ENCODE data around the gene NR6A1. TPM values are rescaled to one million over a fixed set of nuclear protein-coding genes. Genes with fewer than 3 reads are reported as not detected.

The NR6A1 gene
- polyA plus RNA-seq, 1 experiment: 0.25 TPM

DNA sequence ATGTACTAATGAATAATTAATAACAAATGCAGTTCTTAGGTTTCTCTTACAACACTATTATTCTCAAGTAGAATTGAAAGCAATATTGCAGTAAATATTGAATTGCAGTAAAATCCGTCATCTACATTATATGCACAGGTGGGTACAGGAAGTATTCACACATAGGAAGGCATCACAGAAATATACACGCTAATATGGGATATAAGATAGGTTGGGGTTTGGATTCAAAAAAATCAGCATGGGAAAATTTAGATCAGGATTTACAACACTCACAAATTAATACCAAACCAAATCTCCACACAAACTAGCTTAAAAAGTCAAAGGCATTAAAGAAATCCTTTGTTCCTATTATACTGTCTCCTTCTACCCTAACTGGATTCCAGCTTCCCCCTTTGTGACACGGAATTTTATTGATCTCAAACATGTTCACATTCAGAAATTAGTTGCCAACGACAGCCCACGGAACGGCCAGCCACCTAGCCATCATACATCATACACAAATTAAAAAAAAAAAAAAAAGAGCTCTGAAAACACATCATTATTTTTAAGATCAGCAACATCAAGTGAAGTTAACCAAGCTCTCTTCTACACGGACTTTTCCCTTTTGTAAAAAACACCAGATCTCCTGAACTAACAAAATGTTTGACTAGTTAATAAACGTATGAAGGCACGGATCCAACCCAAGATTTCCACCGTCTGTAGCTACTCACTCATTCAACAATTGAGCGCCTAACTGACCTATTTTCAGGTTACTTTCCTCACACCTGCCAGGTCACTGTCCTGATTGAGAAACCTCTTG is 2.2 kb downstream of the NR6A1 start:
- ChIA-PET POLR2A (no interaction called here), CTCF (interaction anchor here (0.6 to 16.5 kb wide), 5 partner anchors 57 to 590 kb away, joined by 3 to 1161 read pairs (median 5); partner anchors contain the start of genes ARPC5L, RPL35 and WDR38)
- Histone ChIP-seq H3K27me3 (ENCODE audit: control insufficient read depth, insufficient read depth, low read length) (peaks cover 30% of the 10 kb centered on the region), H3K36me3 (ENCODE audit: control insufficient read depth, insufficient read depth, low read length) (no peaks in the 10 kb centered on the region), H3K4me3 (ENCODE audit: low read depth, low read length) (no peak overlapping the region)
- TF ChIP-seq CTCF (IDR thresholded peaks at IDR 0.05; ENCODE audit: insufficient read depth, low read depth, low read length): no peak
- no peak for DNase-seq (ENCODE audit: low read depth)

DNA sequence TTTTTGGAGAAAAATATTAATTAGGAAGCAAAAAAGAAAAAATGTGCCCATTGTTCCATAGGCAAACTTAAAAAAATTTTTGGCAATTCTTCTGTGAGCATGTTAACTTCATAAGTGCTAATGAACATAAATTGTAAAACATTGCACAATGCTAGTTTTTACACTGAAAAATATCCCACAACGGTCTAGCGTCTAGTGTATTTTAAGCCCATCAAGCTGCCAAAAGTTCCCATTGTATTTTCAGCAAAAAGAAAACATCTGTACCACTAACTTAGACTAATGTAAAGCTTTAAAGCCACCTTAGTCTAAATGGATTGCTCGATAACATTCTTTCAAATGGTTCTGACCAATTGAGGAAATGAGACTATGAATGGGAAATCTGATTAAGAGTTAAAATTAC is 2.8 kb downstream of the NR6A1 start:
- Histone ChIP-seq H3K36me3 (ENCODE audit: control insufficient read depth, insufficient read depth, low read length) (no peaks in the 10 kb centered on the region), H3K4me3 (ENCODE audit: low read depth, low read length) (no peak overlapping the region), H3K27me3 (ENCODE audit: control insufficient read depth, insufficient read depth, low read length) (peaks cover 30% of the 10 kb centered on the region)
- DNase-seq (ENCODE audit: low read depth): no peak
- POLR2A ChIA-PET: no interaction called here
- CTCF ChIA-PET: interaction anchor here (1.1 to 16.5 kb wide), 2 partner anchors 60 to 79 kb away, joined by 3 to 1161 read pairs; partner anchors contain the start of genes ARPC5L, RPL35 and WDR38
- no peak for TF ChIP-seq CTCF (IDR thresholded peaks at IDR 0.05; ENCODE audit: insufficient read depth, low read depth, low read length)

GRCh38 chr9:124767821-124768220 is 3.3 kb downstream of the NR6A1 start:
- no peaks in the 10 kb centered on the region for H3K36me3 ChIP-seq (ENCODE audit: control insufficient read depth, insufficient read depth, low read length)
- POLR2A ChIA-PET: no interaction called here
- no peak overlapping the region for H3K4me3 ChIP-seq (ENCODE audit: low read depth, low read length)
- DNase-seq (ENCODE audit: low read depth): no peak
- CTCF ChIA-PET: interaction anchor here (4.7 to 16.5 kb wide), 3 partner anchors 79 to 150 kb away, joined by 26 to 1161 read pairs (median 44); partner anchors contain the start of genes ARPC5L, RPL35 and WDR38
- H3K27me3 ChIP-seq (ENCODE audit: control insufficient read depth, insufficient read depth, low read length): peaks cover 30% of the 10 kb centered on the region
- TF ChIP-seq CTCF (IDR thresholded peaks at IDR 0.05; ENCODE audit: insufficient read depth, low read depth, low read length): no peak

DNA sequence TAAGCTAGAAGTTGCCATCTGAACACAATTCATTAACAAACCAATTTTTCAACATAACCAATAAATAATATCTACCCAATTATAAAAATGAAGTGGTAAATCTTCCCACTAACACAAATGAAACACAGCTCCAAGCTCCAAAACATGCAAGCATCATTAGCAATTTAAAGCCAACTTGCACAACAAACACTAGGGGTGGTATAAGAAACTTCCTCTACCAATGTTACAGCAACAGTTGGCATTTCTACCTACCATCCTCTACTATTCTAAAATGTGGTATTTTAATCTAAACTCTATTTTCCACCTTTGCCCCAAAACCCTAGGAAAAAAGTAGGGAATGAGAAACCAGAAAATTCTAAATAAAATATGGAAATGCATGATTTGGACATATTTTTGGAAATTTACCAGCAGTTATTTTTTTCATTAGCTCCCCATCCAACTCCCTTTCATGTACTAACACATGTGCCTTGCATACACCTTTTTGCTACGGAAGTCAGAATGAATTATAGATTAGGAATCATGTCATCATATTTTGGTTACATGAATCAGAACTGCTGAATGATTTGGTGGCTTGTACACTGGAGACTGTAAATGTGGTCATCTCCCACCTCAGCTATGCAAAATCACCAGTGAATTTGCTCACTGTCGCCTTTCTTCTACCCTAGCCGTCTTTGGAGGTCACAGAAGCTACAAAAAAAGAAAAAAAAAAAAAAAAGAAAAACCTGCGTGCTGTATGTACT is 4.1 kb downstream of the NR6A1 start:
- POLR2A ChIA-PET: interaction anchor here (0.6 kb wide), 1 partner anchor 96 kb away, joined by 14 read pairs; no protein-coding TSS in a partner anchor
- H3K36me3 ChIP-seq (ENCODE audit: control insufficient read depth, insufficient read depth, low read length): no peaks in the 10 kb centered on the region
- H3K4me3 ChIP-seq (ENCODE audit: low read depth, low read length): no peak overlapping the region
- 0 out of 2 replicates have a peak, but pooled peaks have one; percentile 8 for TF ChIP-seq CTCF (IDR thresholded peaks at IDR 0.05; ENCODE audit: insufficient read depth, low read depth, low read length)
- H3K27me3 ChIP-seq (ENCODE audit: control insufficient read depth, insufficient read depth, low read length): peaks cover 30% of the 10 kb centered on the region
- no peak for DNase-seq (ENCODE audit: low read depth)
- CTCF ChIA-PET: interaction anchor here (0.7 to 5.2 kb wide), 5 partner anchors 8 to 149 kb away, joined by 3 to 44 read pairs (median 7); partner anchors contain the start of gene WDR38

DNA sequence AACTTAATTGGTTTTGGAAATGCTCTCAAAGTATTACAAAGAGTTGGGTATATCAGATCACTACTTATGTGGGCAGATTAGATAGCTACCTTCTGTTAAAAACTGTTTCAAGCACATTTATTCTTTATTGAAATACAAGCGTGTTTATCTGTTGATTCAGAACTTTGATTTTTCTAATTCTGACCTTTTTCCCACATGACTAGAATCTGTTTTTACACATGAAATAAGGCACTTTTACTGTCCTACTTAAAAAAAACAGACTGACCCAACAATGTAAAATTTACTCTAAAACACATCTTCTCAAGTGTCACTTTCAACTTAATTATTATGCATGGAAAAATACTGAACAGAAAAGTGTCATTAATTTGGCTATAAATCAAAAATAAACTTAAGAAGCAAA is 4.8 kb downstream of the NR6A1 start:
- Histone ChIP-seq H3K4me3 (ENCODE audit: low read depth, low read length) (no peak overlapping the region), H3K27me3 (ENCODE audit: control insufficient read depth, insufficient read depth, low read length) (peaks cover 30% of the 10 kb centered on the region), H3K36me3 (ENCODE audit: control insufficient read depth, insufficient read depth, low read length) (no peaks in the 10 kb centered on the region)
- POLR2A ChIA-PET: interaction anchor here (0.5 kb wide), 1 partner anchor 47 kb away, joined by 4 read pairs; no protein-coding TSS in a partner anchor
- DNase-seq (ENCODE audit: low read depth): no peak
- CTCF ChIA-PET: interaction anchor here (1.4 to 5.2 kb wide), 4 partner anchors 9 to 149 kb away, joined by 3 to 44 read pairs (median 16); partner anchors contain the start of gene WDR38
- no peak for TF ChIP-seq CTCF (IDR thresholded peaks at IDR 0.05; ENCODE audit: insufficient read depth, low read depth, low read length)

All from BJ (cell line).